ENCODE results near the gene RPL28.

DNA sequence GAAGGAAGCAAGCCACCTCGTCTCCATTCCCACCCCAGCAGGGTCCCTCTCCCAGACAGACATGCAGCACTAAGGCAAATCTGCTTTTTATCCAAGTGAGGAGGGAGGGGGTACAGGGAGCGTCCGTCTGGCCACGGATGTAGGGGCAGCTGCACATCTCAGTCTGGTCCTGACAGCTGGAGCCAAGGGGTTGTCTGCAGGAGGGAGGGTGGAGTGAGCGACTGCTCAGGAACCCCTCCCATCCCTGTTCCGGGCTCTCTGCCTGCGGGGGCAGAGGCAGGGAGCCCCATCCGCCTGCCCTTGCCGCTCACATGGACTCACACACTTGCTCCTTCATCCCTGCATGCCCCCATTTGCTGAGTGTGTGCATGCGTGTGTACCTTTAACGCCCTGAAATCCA, 6.6 kb upstream of the RPL28 start:
- TF ChIP-seq, protein P1, sequence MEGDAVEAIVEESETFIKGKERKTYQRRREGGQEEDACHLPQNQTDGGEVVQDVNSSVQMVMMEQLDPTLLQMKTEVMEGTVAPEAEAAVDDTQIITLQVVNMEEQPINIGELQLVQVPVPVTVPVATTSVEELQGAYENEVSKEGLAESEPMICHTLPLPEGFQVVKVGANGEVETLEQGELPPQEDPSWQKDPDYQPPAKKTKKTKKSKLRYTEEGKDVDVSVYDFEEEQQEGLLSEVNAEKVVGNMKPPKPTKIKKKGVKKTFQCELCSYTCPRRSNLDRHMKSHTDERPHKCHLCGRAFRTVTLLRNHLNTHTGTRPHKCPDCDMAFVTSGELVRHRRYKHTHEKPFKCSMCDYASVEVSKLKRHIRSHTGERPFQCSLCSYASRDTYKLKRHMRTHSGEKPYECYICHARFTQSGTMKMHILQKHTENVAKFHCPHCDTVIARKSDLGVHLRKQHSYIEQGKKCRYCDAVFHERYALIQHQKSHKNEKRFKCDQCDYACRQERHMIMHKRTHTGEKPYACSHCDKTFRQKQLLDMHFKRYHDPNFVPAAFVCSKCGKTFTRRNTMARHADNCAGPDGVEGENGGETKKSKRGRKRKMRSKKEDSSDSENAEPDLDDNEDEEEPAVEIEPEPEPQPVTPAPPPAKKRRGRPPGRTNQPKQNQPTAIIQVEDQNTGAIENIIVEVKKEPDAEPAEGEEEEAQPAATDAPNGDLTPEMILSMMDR (IDR thresholded peaks at IDR 0.05 in 8 of 11, conservative IDR thresholded peaks at IDR 0.05 in 3 of 11), result no peak
- TF ChIP-seq POLR2AphosphoS5 (IDR thresholded peaks at IDR 0.05) (no peak), POLR2A (IDR thresholded peaks at IDR 0.05) (no peak)

Data from spleen (tissue), 7 donors.